Spleen (tissue), 11 donors: ENCODE results near the gene SMIM5. TPM values are rescaled to one million over a fixed set of nuclear protein-coding genes. Genes with fewer than 3 reads are reported as not detected.

Source experiments
- DNase-seq: peaks from one replicate; pipeline ENCODE4 v3.0.0-alpha.2; 2020
- H3K27ac ChIP-seq, 8 donors: fragments of 200-600 bp; sonication (generic) in 7 of 8; 1 replicate in 4 of 8; 2 replicates in 4 of 8; pipeline versions ENCODE4 v1.5.0 to v1.8.0; 2016 to 2021; ENCODE audit warnings: inconsistent platforms in 4 of 8, mild to moderate bottlenecking in 4 of 8, moderate library complexity in 1 of 8
- H3K27me3 ChIP-seq, 7 donors: fragments of 200-600 bp; sonication (generic) in 6 of 7; replicated peaks in 1 of 7; 1 replicate in 4 of 7; 2 replicates in 3 of 7; pipeline versions ENCODE4 v1.5.0 to v1.8.0; 2016 to 2021; ENCODE audit warnings: inconsistent platforms in 3 of 7, mild to moderate bottlenecking in 1 of 7
- H3K36me3 ChIP-seq, 6 donors: fragments of 200-600 bp; sonication (generic) in 5 of 6; 1 replicate in 4 of 6; 2 replicates in 2 of 6; pipeline versions ENCODE4 v1.5.0 to v1.8.0; 2016 to 2021; ENCODE audit warnings: inconsistent platforms in 2 of 6
- H3K4me1 ChIP-seq, 6 donors: fragments of 200-600 bp; sonication (generic) in 5 of 6; 1 replicate in 3 of 6; 2 replicates in 3 of 6; pipeline versions ENCODE4 v1.5.0 to v1.8.0; 2016 to 2021; ENCODE audit warnings: inconsistent platforms in 3 of 6
- H3K4me3 ChIP-seq, 8 donors: fragments of 200-600 bp; sonication (generic) in 7 of 8; 1 replicate in 4 of 8; 2 replicates in 4 of 8; pipeline versions ENCODE4 v1.5.0 to v1.8.0; 2016 to 2021; ENCODE audit warnings: inconsistent platforms in 4 of 8, mild to moderate bottlenecking in 4 of 8, moderate library complexity in 2 of 8
- H3K9me3 ChIP-seq, 8 donors: fragments of 200-600 bp; sonication (generic) in 7 of 8; 1 replicate in 4 of 8; 2 replicates in 4 of 8; pipeline versions ENCODE4 v1.5.0 to v1.8.0; 2016 to 2021; ENCODE audit warnings: inconsistent platforms in 4 of 8
- CTCF ChIP-seq, 11 experiments: fragments of 200-600 bp in 7 of 11; fragments of 450-650 bp in 4 of 11; sonication (generic) in 4 of 11; IDR thresholded peaks in 8 of 11; conservative IDR thresholded peaks in 3 of 11; 1 replicate in 7 of 11; 2 replicates in 4 of 11; pipeline versions ENCODE4 v1.4.0 to v1.8.0; 2016 to 2021; ENCODE audit warnings: antibody characterized with exemption in 11 of 11, inconsistent platforms in 4 of 11, mild to moderate bottlenecking in 1 of 11
- POLR2A ChIP-seq, 3 donors: fragments of 450-650 bp; IDR thresholded peaks; one replicate each; pipeline ENCODE4 v1.5.1; 2017; ENCODE audit warnings: antibody characterized with exemption in 3 of 3, mild to moderate bottlenecking in 1 of 3
- POLR2AphosphoS5 ChIP-seq, 3 donors: sonication (generic); formaldehyde crosslinking; IDR thresholded peaks; one replicate each; pipeline ENCODE4 v1.5.1; 2017; ENCODE audit warnings: antibody characterized with exemption in 3 of 3
- WGBS, 5 donors: extraction: QIAGEN DNeasy Blood & Tissue Kit in 3 of 5; methylation state at CpG; one replicate each; pipeline versions ENCODE4 v1.1.5 to v1.1.7; 2013 to 2018; 5-methylcytosine and 5-hydroxymethylcytosine counted together
- intact Hi-C: fragments of 100-400 bp; cut with DNase I; formaldehyde crosslinking; loops from one replicate; pipeline ENCODE4 v1.15.0; 2023; ENCODE audit warnings: low total_unique reads
- polyA plus RNA-seq, 3 donors: library from polyadenylated mRNA; stranded (reverse); fragments of 200-250 nt; gene quantifications; one replicate each; pipeline ENCODE4 v1.2.1, GENCODE V29; 2013
- total RNA-seq, 7 donors: library from RNA; depleted of rRNA in 3 of 7; stranded (reverse); fragments of >200 nt in 3 of 7; fragmentation: NEBNext Ultra II Directional in 4 of 7; extraction: Animal tissue kit (Norgen Biotek cat#: 25700) in 4 of 7; gene quantifications; one replicate each; pipeline versions ENCODE4 v1.1.0 to v1.2.1, GENCODE V29; 2016 to 2021
- donor health status: healthy with polysubstance abuse.
- donor health status: DM: no; HTN: no; CAD: no; lungs with moderate emphysema.
- donor health status: DM: no; HTN: no; CAD: no.
- donor health status: Bipolar disorder and iron deficiency.
- donor health status: healthy.
- donor health status: DM: no; HTN: no; CAD: no.
- donor health status: DM: yes; HTN: yes; CAD: no.

SMIM5 gene
- total and polyA plus RNA-seq, 10 donors, result 2.1 to 5.1 (median 3.7) TPM

GRCh38 chr17:75594499-75595283 is 38.5 kb upstream of the SMIM5 start:
- intact Hi-C loops, result no loop called here
- peaks cover 0 to 56% (median 3%) of the 10 kb centered on the region in 6 donors for H3K36me3 ChIP-seq
- TF ChIP-seq POLR2AphosphoS5 (IDR thresholded peaks at IDR 0.05) (peak in 2 of 3 donors; percentile 39 to 69), POLR2A (IDR thresholded peaks at IDR 0.05) (no peak)
- WGBS, 5 donors, result 85 to 88% (median 85%) methylated on average over 18 to 28 of the region's 28 CpGs
- no peak overlapping the region for H3K27ac ChIP-seq
- no peak for DNase-seq
- H3K27me3 ChIP-seq, result no peaks in the 10 kb centered on the region
- H3K4me1 ChIP-seq, result peaks cover 5 to 16% (median 11%) of the 10 kb centered on the region in 6 donors
- no peaks in the 10 kb centered on the region for H3K9me3 ChIP-seq
- no peak overlapping the region for H3K4me3 ChIP-seq

- Histone ChIP-seq H3K9me3 (no peaks in the 10 kb centered on the region), H3K36me3 (peaks cover 0 to 50% (median 3%) of the 10 kb centered on the region in 6 donors), H3K4me3 (no peak overlapping the region), H3K27me3 (no peaks in the 10 kb centered on the region), H3K4me1 (peaks cover 0 to 9% (median 3%) of the 10 kb centered on the region in 6 donors), H3K27ac (no peak overlapping the region)
- TF ChIP-seq POLR2A (IDR thresholded peaks at IDR 0.05) (no peak), CTCF (IDR thresholded peaks at IDR 0.05 in 8 of 11, conservative IDR thresholded peaks at IDR 0.05 in 3 of 11) (no peak), POLR2AphosphoS5 (IDR thresholded peaks at IDR 0.05) (no peak)
- 77 to 87% (median 83%) methylated on average over 8 to 13 of the region's 13 CpGs for WGBS, 5 donors
- DNase-seq, result no peak
- intact Hi-C loops, result no loop called here
Measured at GRCh38 chr17:75595284-75595919, 37.8 kb upstream of the SMIM5 start.

- H3K4me3 ChIP-seq, result no peak overlapping the region
- intact Hi-C loops, result no loop called here
- no peaks in the 10 kb centered on the region for H3K27me3 ChIP-seq
- no peak for DNase-seq
- H3K36me3 ChIP-seq, result peaks cover 0 to 45% (median 3%) of the 10 kb centered on the region in 6 donors
- no peak overlapping the region for H3K27ac ChIP-seq
- no peaks in the 10 kb centered on the region for H3K9me3 ChIP-seq
- TF ChIP-seq POLR2A (IDR thresholded peaks at IDR 0.05), result no peak
- no peak for TF ChIP-seq POLR2AphosphoS5 (IDR thresholded peaks at IDR 0.05)
- no peak for TF ChIP-seq CTCF (IDR thresholded peaks at IDR 0.05 in 8 of 11, conservative IDR thresholded peaks at IDR 0.05 in 3 of 11)
- WGBS, 5 donors, result 78 to 88% (median 85%) methylated on average over 5 to 6 of the region's 6 CpGs
- peaks cover 0 to 4% (median under 1%) of the 10 kb centered on the region in 6 donors for H3K4me1 ChIP-seq
Measured at GRCh38 chr17:75595920-75596313, 37.3 kb upstream of the SMIM5 start.

GRCh38 chr17:75596320-75597087 is 36.7 kb upstream of the SMIM5 start:
- no peak overlapping the region for H3K4me3 ChIP-seq
- H3K36me3 ChIP-seq, result peaks cover 0 to 42% (median 3%) of the 10 kb centered on the region in 6 donors
- intact Hi-C loops, result no loop called here
- H3K9me3 ChIP-seq, result no peaks in the 10 kb centered on the region
- no peak for DNase-seq
- H3K27ac ChIP-seq, result no peak overlapping the region
- H3K4me1 ChIP-seq, result no peaks in the 10 kb centered on the region
- WGBS, 5 donors, result 88 to 95% (median 90%) methylated on average over 11 to 17 of the region's 17 CpGs
- no peaks in the 10 kb centered on the region for H3K27me3 ChIP-seq
- TF ChIP-seq POLR2A (IDR thresholded peaks at IDR 0.05) (no peak), POLR2AphosphoS5 (IDR thresholded peaks at IDR 0.05) (peak in 1 of 3 donors; percentile 55)
